ENCODE data around the gene BTN1A1. TPM values are rescaled to one million over a fixed set of nuclear protein-coding genes. Genes with fewer than 3 reads are reported as not detected.

Gene BTN1A1
- total RNA-seq, 4 donors from 2014 or later: not detected

- ATAC-seq: no peak
- no peak for TF ChIP-seq POLR2A (IDR thresholded peaks at IDR 0.05)
- TF ChIP-seq, protein P1, sequence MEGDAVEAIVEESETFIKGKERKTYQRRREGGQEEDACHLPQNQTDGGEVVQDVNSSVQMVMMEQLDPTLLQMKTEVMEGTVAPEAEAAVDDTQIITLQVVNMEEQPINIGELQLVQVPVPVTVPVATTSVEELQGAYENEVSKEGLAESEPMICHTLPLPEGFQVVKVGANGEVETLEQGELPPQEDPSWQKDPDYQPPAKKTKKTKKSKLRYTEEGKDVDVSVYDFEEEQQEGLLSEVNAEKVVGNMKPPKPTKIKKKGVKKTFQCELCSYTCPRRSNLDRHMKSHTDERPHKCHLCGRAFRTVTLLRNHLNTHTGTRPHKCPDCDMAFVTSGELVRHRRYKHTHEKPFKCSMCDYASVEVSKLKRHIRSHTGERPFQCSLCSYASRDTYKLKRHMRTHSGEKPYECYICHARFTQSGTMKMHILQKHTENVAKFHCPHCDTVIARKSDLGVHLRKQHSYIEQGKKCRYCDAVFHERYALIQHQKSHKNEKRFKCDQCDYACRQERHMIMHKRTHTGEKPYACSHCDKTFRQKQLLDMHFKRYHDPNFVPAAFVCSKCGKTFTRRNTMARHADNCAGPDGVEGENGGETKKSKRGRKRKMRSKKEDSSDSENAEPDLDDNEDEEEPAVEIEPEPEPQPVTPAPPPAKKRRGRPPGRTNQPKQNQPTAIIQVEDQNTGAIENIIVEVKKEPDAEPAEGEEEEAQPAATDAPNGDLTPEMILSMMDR (IDR thresholded peaks at IDR 0.05): no peak
- Histone ChIP-seq H3K36me3 (no peaks in the 10 kb centered on the region), H3K27ac (peak overlapping the region in 1 of 4 donors; percentile 1), H3K9me3 (no peaks in the 10 kb centered on the region), H3K4me3 (no peak overlapping the region), H3K4me1 (peaks cover 0 to 32% (median 6%) of the 10 kb centered on the region in 3 donors), H3K27me3 (no peaks in the 10 kb centered on the region)
- 17 to 60% methylated on average over 1 of the region's 1 CpG for WGBS, 2 donors (ENCODE audit: low coverage in 1 of 2)
Measured at GRCh38 chr6:26477426-26477825, 22.7 kb upstream of the BTN1A1 start.

GRCh38 chr6:26478100-26478984, 21.8 kb upstream of the BTN1A1 start:
- no peaks in the 10 kb centered on the region for H3K9me3 ChIP-seq
- WGBS, 2 donors (ENCODE audit: low coverage in 1 of 2): 95 to 100% methylated on average over 1 to 2 of the region's 2 CpGs
- peaks cover 0 to 27% (median 6%) of the 10 kb centered on the region in 3 donors for H3K4me1 ChIP-seq
- TF ChIP-seq POLR2AphosphoS5 (IDR thresholded peaks at IDR 0.05) (no peak), EP300 (IDR thresholded peaks at IDR 0.05) (no peak), POLR2A (IDR thresholded peaks at IDR 0.05) (no peak)
- TF ChIP-seq, protein P1 (IDR thresholded peaks at IDR 0.05): no peak
- H3K27ac ChIP-seq: no peak overlapping the region
- no peaks in the 10 kb centered on the region for H3K27me3 ChIP-seq
- no peak for ATAC-seq
- H3K36me3 ChIP-seq: no peaks in the 10 kb centered on the region
- no peak overlapping the region for H3K4me3 ChIP-seq

GRCh38 chr6:26478985-26479278, 21.2 kb upstream of the BTN1A1 start:
- TF ChIP-seq POLR2A (IDR thresholded peaks at IDR 0.05) (no peak), EP300 (IDR thresholded peaks at IDR 0.05) (no peak), POLR2AphosphoS5 (IDR thresholded peaks at IDR 0.05) (no peak)
- TF ChIP-seq, protein P1 (IDR thresholded peaks at IDR 0.05): no peak
- Histone ChIP-seq H3K27ac (peak overlapping the region in 1 of 4 donors; percentile 16), H3K4me3 (no peak overlapping the region), H3K36me3 (no peaks in the 10 kb centered on the region), H3K9me3 (no peaks in the 10 kb centered on the region), H3K27me3 (no peaks in the 10 kb centered on the region), H3K4me1 (peaks cover 0 to 26% (median 6%) of the 10 kb centered on the region in 3 donors)
- WGBS, 2 donors (ENCODE audit: low coverage in 1 of 2): 78 to 92% methylated on average over 3 of the region's 3 CpGs
- no peak for ATAC-seq

DNA sequence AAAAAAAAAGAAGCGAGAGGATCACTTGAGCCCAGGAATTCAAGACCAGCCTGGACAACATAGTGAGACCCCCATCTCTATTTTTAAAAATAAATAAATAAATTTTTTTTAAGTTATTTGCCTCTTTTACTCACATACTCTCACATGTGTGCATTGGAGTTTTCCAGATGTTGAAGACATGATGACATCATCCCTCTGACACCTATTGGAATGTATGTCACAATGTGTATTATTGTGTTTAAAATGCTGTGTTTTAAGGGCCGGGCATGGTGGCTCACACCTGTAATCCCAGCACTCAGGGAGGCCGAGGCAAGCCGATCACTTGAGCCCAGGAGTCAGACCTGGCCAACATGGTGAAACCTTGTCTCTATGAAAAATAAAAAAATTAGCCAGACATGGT, 17.8 kb upstream of the BTN1A1 start:
- WGBS, 2 donors (ENCODE audit: low coverage in 1 of 2): 98 to 100% methylated on average over 2 to 4 of the region's 4 CpGs
- peaks cover 0 to 3% (median 0%) of the 10 kb centered on the region in 3 donors for H3K4me1 ChIP-seq
- H3K27ac ChIP-seq: no peak overlapping the region
- no peaks in the 10 kb centered on the region for H3K27me3 ChIP-seq
- no peak for ATAC-seq
- no peak overlapping the region for H3K4me3 ChIP-seq
- H3K36me3 ChIP-seq: no peaks in the 10 kb centered on the region
- TF ChIP-seq, protein P1 (IDR thresholded peaks at IDR 0.05): no peak
- no peak for TF ChIP-seq POLR2AphosphoS5 (IDR thresholded peaks at IDR 0.05)
- TF ChIP-seq POLR2A (IDR thresholded peaks at IDR 0.05): no peak
- TF ChIP-seq EP300 (IDR thresholded peaks at IDR 0.05): no peak
- peaks cover 0 to 3% (median 0%) of the 10 kb centered on the region in 3 donors for H3K9me3 ChIP-seq

DNA sequence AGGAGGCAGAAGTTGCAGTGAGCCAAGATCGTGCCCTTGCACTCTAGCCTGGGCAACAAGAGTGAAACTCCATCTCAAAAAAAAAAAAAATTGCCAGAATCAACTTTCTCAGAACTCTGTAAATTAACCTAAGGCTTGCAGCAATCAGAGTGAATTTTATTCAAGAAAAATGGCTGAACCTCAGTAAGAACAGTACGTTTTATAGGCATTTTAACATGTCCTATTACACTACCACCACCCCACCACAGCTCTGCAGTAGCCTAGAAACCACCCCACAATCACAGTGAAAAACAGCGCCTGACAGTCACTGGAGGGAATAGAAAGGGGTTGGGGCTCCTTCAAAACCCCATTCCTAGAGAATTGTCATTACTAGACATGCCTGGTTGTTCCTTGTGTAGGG, 16.4 kb upstream of the BTN1A1 start:
- 88 to 100% methylated on average over 2 to 3 of the region's 3 CpGs for WGBS, 2 donors (ENCODE audit: low coverage in 1 of 2)
- ATAC-seq: no peak

More for the DNA sequence above, 16.4 kb upstream of the BTN1A1 start:
- Histone ChIP-seq H3K27ac (no peak overlapping the region), H3K27me3 (no peaks in the 10 kb centered on the region), H3K9me3 (peaks cover 0 to 11% (median 0%) of the 10 kb centered on the region in 3 donors), H3K4me3 (no peak overlapping the region), H3K4me1 (no peaks in the 10 kb centered on the region), H3K36me3 (no peaks in the 10 kb centered on the region)
- no peak for TF ChIP-seq EP300 (IDR thresholded peaks at IDR 0.05)
- no peak for TF ChIP-seq POLR2A (IDR thresholded peaks at IDR 0.05)
- TF ChIP-seq, protein P1 (IDR thresholded peaks at IDR 0.05): no peak
- no peak for TF ChIP-seq POLR2AphosphoS5 (IDR thresholded peaks at IDR 0.05)
